T-helper 22 cell (primary cell): ENCODE results near the gene IQGAP2.
"Not testable (repeated sequence)": the region's sequence is repeated elsewhere in the genome, so short reads cannot be mapped to it uniquely, and the experiment has no call there.

Experiments used
- DNase-seq: peaks from one replicate; pipeline ENCODE4 v3.0.0-alpha.2; 2020; ENCODE audit warnings: low read depth

The IQGAP2 gene, protein sequence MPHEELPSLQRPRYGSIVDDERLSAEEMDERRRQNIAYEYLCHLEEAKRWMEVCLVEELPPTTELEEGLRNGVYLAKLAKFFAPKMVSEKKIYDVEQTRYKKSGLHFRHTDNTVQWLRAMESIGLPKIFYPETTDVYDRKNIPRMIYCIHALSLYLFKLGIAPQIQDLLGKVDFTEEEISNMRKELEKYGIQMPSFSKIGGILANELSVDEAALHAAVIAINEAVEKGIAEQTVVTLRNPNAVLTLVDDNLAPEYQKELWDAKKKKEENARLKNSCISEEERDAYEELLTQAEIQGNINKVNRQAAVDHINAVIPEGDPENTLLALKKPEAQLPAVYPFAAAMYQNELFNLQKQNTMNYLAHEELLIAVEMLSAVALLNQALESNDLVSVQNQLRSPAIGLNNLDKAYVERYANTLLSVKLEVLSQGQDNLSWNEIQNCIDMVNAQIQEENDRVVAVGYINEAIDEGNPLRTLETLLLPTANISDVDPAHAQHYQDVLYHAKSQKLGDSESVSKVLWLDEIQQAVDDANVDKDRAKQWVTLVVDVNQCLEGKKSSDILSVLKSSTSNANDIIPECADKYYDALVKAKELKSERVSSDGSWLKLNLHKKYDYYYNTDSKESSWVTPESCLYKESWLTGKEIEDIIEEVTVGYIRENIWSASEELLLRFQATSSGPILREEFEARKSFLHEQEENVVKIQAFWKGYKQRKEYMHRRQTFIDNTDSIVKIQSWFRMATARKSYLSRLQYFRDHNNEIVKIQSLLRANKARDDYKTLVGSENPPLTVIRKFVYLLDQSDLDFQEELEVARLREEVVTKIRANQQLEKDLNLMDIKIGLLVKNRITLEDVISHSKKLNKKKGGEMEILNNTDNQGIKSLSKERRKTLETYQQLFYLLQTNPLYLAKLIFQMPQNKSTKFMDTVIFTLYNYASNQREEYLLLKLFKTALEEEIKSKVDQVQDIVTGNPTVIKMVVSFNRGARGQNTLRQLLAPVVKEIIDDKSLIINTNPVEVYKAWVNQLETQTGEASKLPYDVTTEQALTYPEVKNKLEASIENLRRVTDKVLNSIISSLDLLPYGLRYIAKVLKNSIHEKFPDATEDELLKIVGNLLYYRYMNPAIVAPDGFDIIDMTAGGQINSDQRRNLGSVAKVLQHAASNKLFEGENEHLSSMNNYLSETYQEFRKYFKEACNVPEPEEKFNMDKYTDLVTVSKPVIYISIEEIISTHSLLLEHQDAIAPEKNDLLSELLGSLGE (N-terminal part only)

DNA sequence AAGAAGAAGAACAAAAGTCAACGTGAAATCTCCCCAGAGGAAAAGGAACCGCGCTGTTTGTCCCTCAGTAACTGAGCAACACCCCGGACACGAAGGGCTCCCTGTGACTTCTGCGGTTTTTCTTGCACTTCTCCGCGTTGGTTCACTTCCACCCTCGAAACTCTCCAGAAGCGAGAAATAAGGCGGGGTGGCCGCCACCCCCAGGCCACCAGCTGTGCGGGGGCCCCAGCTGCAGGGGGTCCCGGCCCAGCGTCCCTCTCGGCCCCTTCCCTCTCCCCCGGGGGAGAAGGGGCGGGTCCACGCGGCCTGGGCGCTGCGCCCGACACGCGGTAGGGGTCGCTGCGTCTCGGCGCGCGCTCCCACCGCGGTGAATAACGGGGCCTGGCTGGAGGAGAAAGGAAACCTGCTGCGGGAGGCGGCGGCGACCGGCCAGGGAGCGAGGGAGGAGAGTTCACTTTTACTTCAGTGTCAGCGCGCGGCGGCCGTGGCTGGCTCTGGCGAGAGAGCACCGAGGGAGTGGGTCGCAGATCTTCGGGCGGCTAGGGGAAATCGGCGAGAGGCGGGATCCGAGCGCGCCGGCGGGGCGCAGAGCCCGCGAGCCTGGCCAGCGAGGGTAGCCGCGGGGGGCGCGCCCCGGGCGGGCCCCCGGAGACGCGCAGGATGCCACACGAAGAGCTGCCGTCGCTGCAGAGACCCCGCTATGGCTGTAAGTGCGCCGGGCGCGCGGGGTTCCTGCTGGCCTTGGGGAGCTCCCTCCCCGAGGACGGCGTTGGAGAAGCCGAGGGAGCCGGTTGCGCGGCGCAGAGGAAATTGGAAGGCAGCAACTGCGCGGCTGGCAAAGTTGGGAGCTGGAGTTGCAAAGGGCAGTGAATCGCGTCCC, at the start of gene IQGAP2:
Gene IQGAP2, plus strand, starts transcription at position 400 of the 880 bp plus-strand sequence. Its CDS starts 261 bp downstream, at position 661.
- DNase-seq = peak; percentile 78

DNA sequence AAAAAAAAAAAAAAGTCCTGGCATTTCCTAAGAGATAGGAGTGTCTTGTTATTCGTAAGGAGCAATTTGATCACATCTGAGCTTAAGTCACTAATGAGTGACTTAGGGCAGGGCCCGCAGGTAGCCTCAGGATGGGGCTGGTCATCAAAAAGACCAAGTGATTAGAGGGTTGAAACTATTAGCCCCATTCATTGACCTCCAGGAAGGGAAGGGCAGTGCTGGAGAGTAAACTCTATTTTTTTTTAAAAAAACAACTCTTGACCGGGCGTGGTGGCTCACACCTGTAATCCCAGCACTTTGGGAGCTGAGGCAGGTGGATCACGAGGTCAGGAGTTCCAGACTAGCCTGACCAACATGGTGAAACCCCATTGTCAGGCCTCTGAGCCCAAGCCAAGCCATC, 46.2 kb upstream of the IQGAP2 start:
- DNase-seq = no peak

DNA sequence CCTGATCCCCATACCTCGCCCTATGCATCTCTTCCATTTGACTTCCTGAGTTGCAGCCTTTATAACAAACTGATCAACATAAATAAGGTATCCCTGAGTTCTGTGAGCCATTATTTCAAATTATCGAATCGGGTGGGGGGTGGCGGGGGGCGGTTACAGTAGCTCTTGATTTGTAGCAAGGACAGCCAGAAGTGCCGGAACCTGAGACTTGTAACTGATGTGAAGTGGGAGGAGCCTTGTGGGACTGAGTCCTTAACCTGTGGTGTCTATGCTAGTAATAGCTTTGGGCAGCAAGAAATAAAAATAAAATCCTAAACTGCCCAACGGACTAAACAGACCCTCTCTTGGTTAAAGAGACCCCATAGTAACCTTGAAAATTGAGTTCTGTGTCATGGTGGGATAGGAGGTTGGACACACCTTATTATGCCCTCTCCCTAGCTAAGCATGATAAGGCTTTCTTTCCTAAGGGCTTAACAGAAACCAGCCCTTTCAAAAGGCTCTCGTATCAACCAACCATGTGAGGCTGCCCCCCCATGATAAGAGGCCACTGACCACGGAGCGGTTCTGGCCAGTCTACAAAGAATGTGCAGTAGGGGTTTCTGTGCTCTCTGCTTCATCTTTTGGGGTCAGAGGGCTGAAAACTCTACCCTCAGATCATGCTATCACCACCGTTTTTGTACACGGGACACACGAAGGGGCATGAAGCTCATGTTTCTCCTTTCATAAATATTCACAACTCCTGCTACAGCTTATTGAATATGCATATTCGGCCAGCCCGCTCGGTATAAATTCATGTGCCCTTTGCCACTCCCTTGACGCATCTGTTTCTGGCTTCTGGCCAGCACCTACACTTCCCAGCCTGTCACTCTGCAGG, 39.5 kb upstream of the IQGAP2 start:
- DNase-seq = no peak

DNA sequence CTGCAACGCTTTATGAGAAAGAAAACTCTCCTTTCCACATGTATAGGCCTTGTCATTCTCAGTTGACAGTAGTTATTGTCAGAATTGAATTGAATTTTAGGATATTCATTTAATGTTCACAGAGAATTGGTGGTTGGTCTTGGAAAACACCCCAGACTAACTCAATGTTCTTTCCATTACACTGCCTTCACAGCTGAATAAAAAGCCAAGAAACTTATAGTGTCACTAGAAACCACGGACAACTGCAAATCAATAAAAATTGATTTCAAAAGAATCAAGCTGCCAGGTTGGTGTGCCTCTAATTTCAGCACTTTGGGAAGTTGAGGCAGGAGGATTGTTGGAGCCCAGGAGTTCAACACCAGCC, 38.9 kb upstream of the IQGAP2 start:
- DNase-seq = no peak

DNA sequence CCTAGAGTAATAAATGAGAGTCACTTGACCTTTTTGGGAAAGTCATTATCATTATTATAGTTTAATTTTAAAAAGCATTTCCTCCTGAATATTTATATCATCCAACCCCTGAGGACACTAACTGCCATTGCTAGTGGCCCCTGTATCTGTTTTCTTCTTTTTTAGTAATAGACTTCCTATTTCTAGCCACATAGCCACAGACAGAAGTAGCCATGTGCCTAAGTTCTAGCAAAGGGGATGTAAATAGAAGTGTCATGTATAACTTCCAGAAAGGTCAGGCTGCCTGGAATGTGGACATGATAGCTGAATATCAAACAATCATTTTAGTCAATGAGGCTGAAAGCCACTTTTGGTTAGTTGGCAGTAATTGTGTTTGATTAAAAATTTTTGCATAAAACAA, 37.5 kb upstream of the IQGAP2 start:
- no peak for DNase-seq

DNA sequence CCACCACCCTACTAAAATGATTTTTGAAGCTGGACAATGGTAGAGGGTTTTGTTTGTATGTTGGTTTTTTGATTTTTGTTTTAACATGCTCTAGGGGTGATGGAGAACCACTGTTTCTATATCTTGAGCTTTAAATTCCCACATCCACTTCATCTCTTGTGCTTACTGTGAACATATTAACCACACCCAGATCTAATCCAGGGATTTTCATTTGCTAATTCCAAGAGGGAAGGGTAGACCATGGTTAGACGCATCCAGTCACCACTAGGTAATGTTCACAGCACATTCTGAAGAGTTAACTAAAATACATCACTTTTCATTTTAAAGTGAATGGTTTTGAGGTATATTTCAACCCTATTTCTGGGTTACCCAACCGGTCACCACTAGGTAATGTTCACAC, 36.5 kb upstream of the IQGAP2 start:
- no peak for DNase-seq

DNA sequence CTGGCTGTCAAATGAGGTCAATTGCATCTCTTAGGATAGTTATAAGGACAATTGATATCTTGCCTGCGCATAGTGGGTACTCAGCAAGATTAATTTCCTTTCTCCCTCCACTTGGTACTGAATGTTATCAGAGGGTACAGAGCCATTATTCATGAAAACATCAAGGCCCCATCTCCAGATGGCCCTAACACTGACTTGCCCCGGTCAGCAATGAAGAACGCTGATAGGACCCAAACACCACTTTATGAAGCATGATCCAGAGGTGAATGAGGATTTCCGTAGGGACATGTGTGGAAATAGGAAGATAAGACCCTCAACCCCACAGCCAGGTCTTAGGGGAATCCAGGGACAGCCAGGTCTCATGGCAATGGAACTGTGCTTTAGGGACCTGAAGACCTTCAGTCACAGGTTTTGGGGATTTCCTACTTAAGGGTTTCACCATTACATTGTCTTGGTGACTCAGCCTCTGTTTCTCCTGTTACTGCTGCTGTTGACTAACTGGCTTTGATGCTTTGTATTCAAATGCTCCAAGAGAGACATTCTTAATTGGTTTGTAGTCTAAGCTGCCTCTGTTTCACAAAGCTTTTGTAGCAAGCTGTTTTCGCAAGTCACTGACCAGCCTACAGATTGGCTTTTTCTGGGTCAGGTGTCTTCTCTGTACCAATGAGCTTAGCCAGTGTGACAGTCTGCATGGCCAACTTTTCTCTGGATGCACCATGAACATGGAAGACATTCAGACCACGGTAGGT, 35.3 kb upstream of the IQGAP2 start:
- DNase-seq = no peak

DNA sequence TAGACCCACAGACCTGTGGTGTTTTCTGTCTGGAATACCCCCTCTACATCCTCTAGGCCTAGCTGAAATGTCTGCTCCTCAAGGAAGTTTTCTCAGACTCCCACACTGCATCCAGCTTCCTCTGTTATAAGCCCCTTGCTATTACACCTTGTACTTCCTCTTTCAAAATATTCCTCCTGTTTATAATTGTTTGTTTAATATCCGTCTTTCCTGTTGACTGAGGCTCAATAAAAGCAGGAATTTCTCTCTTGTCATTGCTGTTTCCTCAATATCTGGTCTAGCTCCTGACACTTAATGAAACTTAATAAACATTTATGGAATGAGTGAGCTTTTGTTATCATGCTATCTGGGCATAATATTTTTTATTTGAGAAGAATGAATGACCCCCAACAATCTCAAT, 34.1 kb upstream of the IQGAP2 start:
- DNase-seq = no peak

DNA sequence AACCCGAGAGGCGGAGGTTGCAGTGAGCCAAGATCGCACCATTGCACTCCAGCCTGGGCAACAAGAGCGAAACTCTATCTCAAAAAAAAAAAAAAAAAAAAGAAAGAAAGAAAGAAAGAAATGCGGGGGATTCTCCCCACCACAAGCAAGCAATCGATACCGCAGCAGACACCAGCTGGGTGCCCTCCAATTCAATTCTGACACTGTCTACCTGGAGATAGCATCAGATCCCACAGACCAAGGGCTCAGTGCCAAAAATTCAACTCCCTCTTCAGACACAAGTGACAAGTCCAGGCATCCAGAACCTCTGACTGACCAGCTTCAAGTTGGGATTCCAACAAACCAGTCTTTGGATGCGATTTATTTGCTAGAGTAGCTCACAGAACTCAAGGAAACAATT, 33.4 kb upstream of the IQGAP2 start:
- not testable (repeated sequence) for DNase-seq

DNA sequence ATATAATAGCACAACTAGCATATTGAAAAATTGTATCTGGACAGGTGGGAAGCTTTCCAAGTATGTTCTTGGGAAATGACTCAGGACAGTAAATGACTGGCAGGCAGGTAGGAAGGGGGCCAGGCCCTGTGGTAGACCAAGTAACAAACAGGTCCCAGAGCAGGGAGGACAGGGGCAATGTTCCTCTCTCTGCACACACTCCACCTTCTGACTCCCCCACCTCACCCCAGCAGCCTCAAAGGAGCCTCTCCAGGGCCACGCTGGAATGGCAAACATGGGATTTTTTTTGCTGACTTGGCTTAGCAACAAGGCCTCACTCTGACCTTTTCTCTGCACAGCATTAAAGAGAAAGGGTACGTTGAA, 31.1 kb upstream of the IQGAP2 start:
- DNase-seq = no peak

DNA sequence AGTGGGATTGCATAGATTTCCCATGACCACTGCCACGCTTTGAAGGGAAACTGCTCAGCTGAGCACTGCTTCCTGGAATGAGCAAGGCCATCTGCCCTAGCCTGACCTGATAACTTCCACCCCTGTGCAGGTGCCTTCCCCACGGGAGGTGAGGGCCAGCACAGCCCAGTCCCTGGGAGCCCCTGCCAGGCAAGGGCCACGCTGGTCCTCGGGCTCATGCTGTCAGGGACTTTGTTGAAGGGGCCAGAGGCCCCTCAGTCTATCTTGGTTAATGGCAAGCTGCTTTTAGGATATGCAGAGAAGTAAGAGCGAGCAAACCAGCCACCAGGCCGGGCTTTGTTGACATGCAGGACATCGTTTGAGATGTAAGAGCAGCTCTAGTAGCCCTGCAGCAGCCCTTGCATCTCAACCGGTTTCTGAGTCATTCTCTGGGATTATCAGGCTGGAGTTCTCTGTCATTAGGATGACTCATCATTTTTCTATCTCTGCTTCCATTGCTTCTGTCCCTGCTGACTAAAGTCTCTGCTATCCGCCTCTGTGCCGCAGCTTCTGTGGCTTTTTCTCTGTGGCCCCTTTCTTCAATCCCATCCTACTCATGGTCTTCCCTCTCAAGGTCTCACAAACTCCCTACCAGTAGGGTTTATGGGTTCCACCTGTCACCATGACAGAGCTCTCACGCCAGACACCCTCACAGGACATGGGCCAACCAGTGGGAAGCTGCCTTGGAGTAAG, 30.6 kb upstream of the IQGAP2 start:
- no peak for DNase-seq

DNA sequence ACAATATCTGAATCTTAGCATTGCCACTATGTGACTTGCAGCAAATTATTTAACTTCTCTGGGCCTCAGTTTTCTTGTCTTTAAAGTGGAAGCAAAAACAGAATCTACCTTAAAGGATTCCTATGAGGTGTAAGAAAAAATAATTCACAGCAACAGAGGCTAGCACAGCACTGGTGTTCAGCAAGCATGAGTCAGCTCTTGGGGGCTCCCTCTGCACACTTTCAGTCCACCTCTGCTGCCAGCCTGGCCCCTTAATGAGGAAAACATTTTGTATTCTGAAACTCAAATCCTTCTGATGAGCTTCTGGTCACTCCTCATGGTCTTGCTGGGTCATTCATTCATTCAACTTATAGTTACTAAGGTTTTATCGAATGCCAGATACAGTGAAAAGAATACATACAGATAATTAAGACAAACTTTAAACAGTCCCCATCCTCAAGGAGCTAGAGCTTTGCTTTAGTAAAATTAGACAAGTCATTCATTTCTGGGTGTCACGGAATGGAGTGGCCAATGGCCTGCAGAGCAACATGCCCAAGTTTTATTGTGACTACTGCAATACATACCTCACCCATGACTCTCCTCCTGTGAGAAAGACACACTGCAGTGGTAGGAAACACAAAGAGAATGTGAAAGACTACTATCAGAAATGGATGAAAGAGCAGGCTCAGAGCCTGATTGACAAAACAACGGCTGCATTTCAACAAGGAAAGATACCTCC, 26.8 kb upstream of the IQGAP2 start:
- no peak for DNase-seq

DNA sequence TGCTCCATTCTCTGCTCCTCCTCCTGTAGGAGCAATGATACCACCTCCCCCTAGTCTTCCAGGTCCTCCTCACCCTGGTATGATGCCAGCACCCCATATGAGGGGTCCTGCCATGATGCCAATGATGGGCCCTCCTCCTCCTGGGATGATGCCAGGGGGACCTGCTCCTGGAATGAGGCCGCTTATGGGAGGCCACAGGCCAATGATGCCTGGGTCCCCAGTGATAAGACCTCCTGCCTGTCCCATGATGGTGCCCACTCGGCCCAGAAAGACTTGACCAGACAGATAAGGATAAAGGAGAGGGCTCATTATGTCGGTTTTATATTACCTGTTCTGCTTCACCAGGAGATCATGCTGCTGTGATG, 26.2 kb upstream of the IQGAP2 start:
- no peak for DNase-seq

DNA sequence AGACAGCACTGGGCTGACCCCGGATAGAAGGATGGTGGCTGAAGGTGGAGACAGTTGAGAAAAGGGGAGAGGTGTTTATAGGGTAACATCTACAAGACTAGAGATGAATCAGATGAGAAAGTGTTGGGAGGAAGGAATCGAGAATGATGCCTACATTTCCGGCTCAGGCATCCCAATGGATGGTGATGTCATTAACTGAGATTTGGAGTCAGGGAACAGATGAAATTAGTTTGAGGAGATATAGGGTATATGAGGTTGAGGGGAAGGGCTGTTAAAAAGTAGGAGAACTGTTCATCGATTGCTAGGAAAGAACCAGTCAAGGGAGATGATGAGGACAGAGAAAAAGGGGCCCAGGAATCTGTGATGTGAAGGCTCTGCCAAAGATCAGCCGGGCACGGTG, 24.7 kb upstream of the IQGAP2 start:
- no peak for DNase-seq

DNA sequence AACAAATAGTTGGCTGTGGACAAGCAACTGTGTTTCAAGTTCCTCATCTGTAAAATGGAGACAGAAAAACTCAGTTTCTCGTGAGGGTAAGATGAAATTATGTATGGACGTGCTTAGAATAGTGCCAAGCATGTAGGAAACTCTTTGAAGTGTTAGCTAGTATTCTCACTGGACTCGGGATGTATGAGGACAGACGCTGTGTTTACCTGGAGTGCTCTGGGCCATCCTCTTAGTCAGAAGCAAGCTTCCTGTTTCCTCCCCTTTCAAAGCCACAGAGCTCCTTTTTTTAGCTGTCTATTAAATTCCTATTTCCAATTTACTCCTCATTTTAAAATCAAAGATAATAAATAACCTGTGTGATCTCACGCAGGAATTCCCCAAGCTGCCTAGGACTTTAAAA, 23.8 kb upstream of the IQGAP2 start:
- no peak for DNase-seq

DNA sequence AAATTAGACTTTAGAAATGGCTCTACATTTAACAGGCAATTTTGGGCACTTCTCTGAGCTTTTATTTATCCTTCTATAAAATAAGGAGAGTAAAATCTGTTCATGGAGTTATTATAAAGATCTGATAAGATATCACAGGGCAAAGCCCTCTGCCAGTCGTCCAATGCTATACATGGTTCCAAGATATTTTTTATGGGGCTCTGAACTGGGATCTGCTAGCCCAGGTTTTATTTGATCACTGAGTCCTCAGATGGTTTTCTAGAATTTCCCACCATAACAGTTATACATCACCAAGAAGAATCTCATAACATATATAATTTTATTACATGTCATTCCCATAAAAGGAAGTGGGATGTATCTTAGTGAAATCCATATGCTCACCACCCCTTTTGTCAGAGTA, 23.2 kb upstream of the IQGAP2 start:
- no peak for DNase-seq

DNA sequence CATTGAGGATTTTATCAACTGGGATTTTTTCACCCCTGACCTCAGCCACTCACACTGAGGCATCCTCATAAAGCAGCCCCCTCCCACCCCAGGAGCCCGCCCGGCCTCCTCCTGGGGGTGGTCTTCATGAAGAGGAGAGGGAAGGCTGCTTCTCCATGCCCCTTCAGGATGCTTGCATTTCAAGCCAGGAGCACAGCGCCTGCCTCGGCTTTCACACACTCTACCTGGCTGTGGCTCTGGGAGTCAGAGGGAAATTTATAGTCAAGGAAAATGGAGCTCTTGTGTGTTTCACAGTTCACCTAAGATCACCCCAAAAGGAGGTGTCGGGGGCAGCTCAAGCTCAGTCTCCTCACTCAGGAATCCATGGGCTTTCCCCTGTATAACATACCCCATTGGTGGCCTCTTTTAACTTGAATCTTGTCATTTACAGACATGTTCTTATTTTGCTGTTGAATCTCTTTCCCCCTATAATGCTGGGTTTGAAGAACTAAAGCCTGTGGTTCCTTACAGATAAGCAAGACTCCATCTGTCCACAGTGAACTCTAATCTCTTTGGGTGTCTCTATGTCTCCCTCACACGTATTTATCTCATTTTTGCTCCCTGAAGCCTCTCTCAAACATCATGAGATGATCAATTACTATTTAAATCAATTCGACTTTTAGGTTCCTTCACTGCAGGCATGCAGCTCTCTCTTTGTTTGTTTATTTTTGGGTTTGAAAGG, 22.6 kb upstream of the IQGAP2 start:
- DNase-seq = no peak
